ENCODE data around the gene ADGRV1. TPM values are rescaled to one million over a fixed set of nuclear protein-coding genes. Genes with fewer than 3 reads are reported as not detected.

The ADGRV1 gene
- total RNA-seq, 2 experiments from 2014 or later: not detected

DNA sequence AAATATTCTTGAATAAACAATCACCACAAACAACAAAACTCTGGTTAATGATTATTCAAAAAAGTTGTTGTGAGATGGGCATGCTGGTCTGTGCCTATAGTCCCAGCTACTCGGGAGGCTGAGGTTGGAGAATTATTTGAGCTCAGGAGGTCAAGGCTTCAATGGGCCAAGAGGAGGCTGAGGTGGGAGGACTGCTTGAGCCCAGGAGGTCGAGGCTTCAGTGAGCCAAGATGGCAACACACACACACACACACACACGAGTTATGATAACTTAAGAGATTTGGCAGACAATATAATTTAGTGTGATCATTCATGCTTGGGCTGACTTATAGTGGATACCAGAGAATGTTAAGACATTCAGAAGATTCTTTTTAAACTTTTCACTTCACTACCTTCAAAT lies 44.1 kb upstream of the ADGRV1 start:
- H3K4me3 ChIP-seq (ENCODE audit: low read depth, low read length, poor library complexity, severe bottlenecking): no peak overlapping the region
- intact Hi-C loops (cut with micrococcal nuclease; ENCODE audit: unreplicated experiment): no loop called here
- POLR2A ChIA-PET: interaction anchor here (0.6 to 1.0 kb wide), 2 partner anchors 42 to 1768 kb away, joined by 3 read pairs; no protein-coding TSS in a partner anchor
- H2AFZ ChIP-seq (ENCODE audit: low read length): no peak overlapping the region
- H3K79me2 ChIP-seq (ENCODE audit: insufficient read depth, low read depth, low read length): no peaks in the 10 kb centered on the region
- no peak overlapping the region for H3K4me2 ChIP-seq (ENCODE audit: low read length)
- no peaks in the 10 kb centered on the region for H4K20me1 ChIP-seq (ENCODE audit: insufficient read depth, low read length)
- peaks cover 37% of the 10 kb centered on the region for H3K36me3 ChIP-seq (ENCODE audit: insufficient read depth, low read length)
- no peaks in the 10 kb centered on the region for H3K9me3 ChIP-seq (ENCODE audit: low read length)
- CTCF ChIA-PET (ENCODE audit: unreplicated experiment): no interaction called here
- no peak for TF ChIP-seq EZH2phosphoT487 (IDR thresholded peaks at IDR 0.05; ENCODE audit: borderline replicate concordance, low read depth, low read length)
- TF ChIP-seq, protein P1, sequence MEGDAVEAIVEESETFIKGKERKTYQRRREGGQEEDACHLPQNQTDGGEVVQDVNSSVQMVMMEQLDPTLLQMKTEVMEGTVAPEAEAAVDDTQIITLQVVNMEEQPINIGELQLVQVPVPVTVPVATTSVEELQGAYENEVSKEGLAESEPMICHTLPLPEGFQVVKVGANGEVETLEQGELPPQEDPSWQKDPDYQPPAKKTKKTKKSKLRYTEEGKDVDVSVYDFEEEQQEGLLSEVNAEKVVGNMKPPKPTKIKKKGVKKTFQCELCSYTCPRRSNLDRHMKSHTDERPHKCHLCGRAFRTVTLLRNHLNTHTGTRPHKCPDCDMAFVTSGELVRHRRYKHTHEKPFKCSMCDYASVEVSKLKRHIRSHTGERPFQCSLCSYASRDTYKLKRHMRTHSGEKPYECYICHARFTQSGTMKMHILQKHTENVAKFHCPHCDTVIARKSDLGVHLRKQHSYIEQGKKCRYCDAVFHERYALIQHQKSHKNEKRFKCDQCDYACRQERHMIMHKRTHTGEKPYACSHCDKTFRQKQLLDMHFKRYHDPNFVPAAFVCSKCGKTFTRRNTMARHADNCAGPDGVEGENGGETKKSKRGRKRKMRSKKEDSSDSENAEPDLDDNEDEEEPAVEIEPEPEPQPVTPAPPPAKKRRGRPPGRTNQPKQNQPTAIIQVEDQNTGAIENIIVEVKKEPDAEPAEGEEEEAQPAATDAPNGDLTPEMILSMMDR (conservative IDR thresholded peaks at IDR 0.05; ENCODE audit: low read length): no peak
- DNase-seq (ENCODE audit: low spot score): no peak
- peaks cover 8% of the 10 kb centered on the region for H3K4me1 ChIP-seq (ENCODE audit: insufficient read depth, low read length, poor library complexity, severe bottlenecking)
- no peaks in the 10 kb centered on the region for H3K9me2 ChIP-seq (ENCODE audit: insufficient read depth, low read length)
- no TSS peak for BruUV-seq (replicated peaks)
- H3K27ac ChIP-seq (ENCODE audit: low read depth, low read length, poor library complexity, severe bottlenecking): no peak overlapping the region

DNA sequence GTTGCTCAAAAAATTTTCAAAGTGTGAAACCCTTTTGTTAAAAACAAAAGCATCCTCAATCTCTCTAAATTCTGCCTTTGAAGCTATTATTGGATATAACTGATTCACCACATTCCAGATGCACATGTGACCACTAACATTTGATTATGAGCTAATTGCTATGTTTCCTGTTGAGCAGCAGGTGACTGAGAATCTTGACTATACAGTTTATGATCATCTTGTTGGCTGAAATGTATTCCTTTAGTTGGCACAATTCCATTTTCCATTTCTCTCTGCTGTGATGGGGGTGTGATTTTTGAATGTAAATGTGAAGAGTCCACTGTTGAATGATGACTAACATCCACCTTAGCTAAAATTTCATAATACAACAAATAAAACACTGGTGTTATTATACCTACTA lies 39.9 kb upstream of the ADGRV1 start:
- TF ChIP-seq, protein P1 (conservative IDR thresholded peaks at IDR 0.05; ENCODE audit: low read length): no peak
- no peak for TF ChIP-seq EZH2phosphoT487 (IDR thresholded peaks at IDR 0.05; ENCODE audit: borderline replicate concordance, low read depth, low read length)
- Histone ChIP-seq H3K4me1 (ENCODE audit: insufficient read depth, low read length, poor library complexity, severe bottlenecking) (peaks cover 8% of the 10 kb centered on the region), H4K20me1 (ENCODE audit: insufficient read depth, low read length) (no peaks in the 10 kb centered on the region), H3K4me2 (ENCODE audit: low read length) (peak overlapping the region; percentile 32), H3K9me2 (ENCODE audit: insufficient read depth, low read length) (no peaks in the 10 kb centered on the region), H3K36me3 (ENCODE audit: insufficient read depth, low read length) (peaks cover 65% of the 10 kb centered on the region), H2AFZ (ENCODE audit: low read length) (no peak overlapping the region), H3K79me2 (ENCODE audit: insufficient read depth, low read depth, low read length) (no peaks in the 10 kb centered on the region), H3K27ac (ENCODE audit: low read depth, low read length, poor library complexity, severe bottlenecking) (no peak overlapping the region), H3K4me3 (ENCODE audit: low read depth, low read length, poor library complexity, severe bottlenecking) (no peak overlapping the region), H3K9me3 (ENCODE audit: low read length) (no peaks in the 10 kb centered on the region)
- POLR2A ChIA-PET: interaction anchor here (0.7 kb wide), 1 partner anchor 9 kb away, joined by 3 read pairs; no protein-coding TSS in a partner anchor
- intact Hi-C loops (cut with micrococcal nuclease; ENCODE audit: unreplicated experiment): no loop called here
- CTCF ChIA-PET (ENCODE audit: unreplicated experiment): no interaction called here
- peak; percentile 5 for DNase-seq (ENCODE audit: low spot score)
- BruUV-seq (replicated peaks): no TSS peak

DNA sequence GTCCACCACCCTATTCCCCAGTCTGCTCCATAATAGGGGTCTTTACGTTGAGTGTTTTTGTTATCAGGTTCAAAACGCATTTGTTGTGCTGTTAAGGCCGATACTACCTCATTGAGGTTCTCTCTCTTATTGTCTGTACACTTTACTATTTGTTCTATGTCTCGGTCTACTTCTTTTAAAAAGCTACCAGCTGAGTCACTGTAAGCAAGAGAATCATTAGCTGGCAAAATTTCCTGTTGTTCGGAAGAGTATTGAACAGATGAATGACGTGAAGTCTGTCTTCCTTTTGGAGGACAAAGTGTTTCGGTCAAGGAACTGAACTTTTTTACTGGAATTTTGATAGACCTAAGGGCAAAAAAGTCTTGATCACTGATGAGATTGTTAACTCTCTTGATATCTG lies 39.5 kb upstream of the ADGRV1 start:
- Histone ChIP-seq H4K20me1 (ENCODE audit: insufficient read depth, low read length) (no peaks in the 10 kb centered on the region), H3K27ac (ENCODE audit: low read depth, low read length, poor library complexity, severe bottlenecking) (no peak overlapping the region), H3K4me1 (ENCODE audit: insufficient read depth, low read length, poor library complexity, severe bottlenecking) (peaks cover 8% of the 10 kb centered on the region), H3K36me3 (ENCODE audit: insufficient read depth, low read length) (peaks cover 69% of the 10 kb centered on the region), H3K4me3 (ENCODE audit: low read depth, low read length, poor library complexity, severe bottlenecking) (no peak overlapping the region), H2AFZ (ENCODE audit: low read length) (no peak overlapping the region), H3K9me3 (ENCODE audit: low read length) (no peaks in the 10 kb centered on the region), H3K79me2 (ENCODE audit: insufficient read depth, low read depth, low read length) (no peaks in the 10 kb centered on the region), H3K4me2 (ENCODE audit: low read length) (peak overlapping the region; percentile 32), H3K9me2 (ENCODE audit: insufficient read depth, low read length) (no peaks in the 10 kb centered on the region)
- ChIA-PET CTCF (ENCODE audit: unreplicated experiment) (no interaction called here), POLR2A (interaction anchor here (1.0 kb wide), 1 partner anchor 109 kb away, joined by 3 read pairs; the partner anchor contains the start of gene CETN3)
- intact Hi-C loops (cut with micrococcal nuclease; ENCODE audit: unreplicated experiment): no loop called here
- DNase-seq (ENCODE audit: low spot score): no peak
- no peak for TF ChIP-seq EZH2phosphoT487 (IDR thresholded peaks at IDR 0.05; ENCODE audit: borderline replicate concordance, low read depth, low read length)
- TF ChIP-seq, protein P1 (conservative IDR thresholded peaks at IDR 0.05; ENCODE audit: low read length): no peak
- BruUV-seq (replicated peaks): no TSS peak
